ENCODE results near the gene SLC66A2. TPM values are rescaled to one million over a fixed set of nuclear protein-coding genes. Genes with fewer than 3 reads are reported as not detected.

The SLC66A2 gene
- polyA plus RNA-seq, 4 donors = 21.0 to 29.8 (median 24.7) TPM

DNA sequence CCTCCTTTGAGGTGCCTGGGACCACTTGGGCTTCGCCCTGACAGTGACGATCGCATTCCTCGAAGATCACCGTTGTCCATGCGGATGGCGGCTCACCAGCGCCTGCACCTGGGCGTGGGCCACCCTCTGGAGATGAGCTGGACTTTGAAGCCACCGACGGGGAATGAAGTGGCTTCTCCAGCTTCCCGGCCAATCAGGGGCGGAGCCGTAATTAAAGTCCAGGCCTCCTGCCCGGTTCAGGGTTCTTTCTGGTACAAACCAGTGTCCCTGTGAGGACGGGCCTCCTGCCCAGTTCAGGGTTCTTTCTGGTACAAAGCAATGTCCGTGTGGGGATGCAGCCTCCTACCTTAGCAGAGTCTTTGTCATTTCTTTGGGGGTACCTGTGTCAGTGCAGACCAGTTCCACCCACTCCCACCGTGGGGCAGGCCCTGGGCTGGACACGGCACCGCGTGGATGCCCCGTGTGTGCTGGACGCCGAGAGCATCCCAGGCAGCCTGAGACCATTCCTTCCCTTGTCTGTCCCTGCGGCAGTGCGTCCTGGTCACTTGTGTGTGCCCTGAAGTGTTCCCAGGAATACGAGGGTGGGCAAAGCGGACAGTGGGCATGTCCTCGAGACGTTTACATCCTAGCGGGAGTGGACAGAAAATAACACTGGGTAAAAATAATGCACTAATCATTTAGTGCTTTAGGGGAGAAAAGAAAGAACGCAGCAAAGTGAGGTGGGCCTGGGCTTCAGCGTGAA is 98.7 kb downstream of the SLC66A2 start:
- no peak for DNase-seq (ENCODE audit: low read depth in 4 of 4, low spot score in 3 of 4)

Other genes with a start within 250 kb of the SLC66A2 start
- under 1 TPM; 0.14 to 0.40 (median 0.28) TPM for gene KCNG2, start 153.7 kb downstream of the SLC66A2 start, polyA plus RNA-seq (ENCODE audit: insufficient read length in 4 of 4)
- gene HSBP1L1, start 13.0 kb upstream of the SLC66A2 start, polyA plus RNA-seq (ENCODE audit: insufficient read length in 4 of 4) = 10 to 100 TPM in 3 of 4 donors, 1 to 10 TPM in 1; 6.8 to 26.9 (median 18.2) TPM
- gene TXNL4A, start 36.9 kb upstream of the SLC66A2 start, polyA plus RNA-seq (ENCODE audit: insufficient read length in 4 of 4) = 10 to 100 TPM; 73.3 to 97.3 (median 92.0) TPM
- gene RBFA, start 82.8 kb upstream of the SLC66A2 start, polyA plus RNA-seq (ENCODE audit: insufficient read length in 4 of 4) = 10 to 100 TPM; 24.8 to 49.8 (median 28.4) TPM
- gene ADNP2, start 157.6 kb upstream of the SLC66A2 start, polyA plus RNA-seq (ENCODE audit: insufficient read length in 4 of 4) = 10 to 100 TPM; 18.5 to 27.8 (median 23.9) TPM